HG03095 (cell line): ENCODE results near the gene BCDIN3D.
"Not testable (repeated sequence)": the region's sequence is repeated elsewhere in the genome, so short reads cannot be mapped to it uniquely, and the experiment has no call there.

Experiments
- ATAC-seq: cut with Tn5 transposase; IDR thresholded peaks from one replicate; pipeline ENCODE4 v1.9.1; 2021; ENCODE audit warnings: moderate library complexity; ENCODE audit not compliant: unreplicated experiment

The BCDIN3D gene

GRCh38 chr12:49842519-49843352 is at the start of gene BCDIN3D:
BCDIN3D (minus strand) TSS chr12:49843106; CDS start chr12:49843087, 19 bp downstream.
- ATAC-seq = peak; percentile 81

DNA sequence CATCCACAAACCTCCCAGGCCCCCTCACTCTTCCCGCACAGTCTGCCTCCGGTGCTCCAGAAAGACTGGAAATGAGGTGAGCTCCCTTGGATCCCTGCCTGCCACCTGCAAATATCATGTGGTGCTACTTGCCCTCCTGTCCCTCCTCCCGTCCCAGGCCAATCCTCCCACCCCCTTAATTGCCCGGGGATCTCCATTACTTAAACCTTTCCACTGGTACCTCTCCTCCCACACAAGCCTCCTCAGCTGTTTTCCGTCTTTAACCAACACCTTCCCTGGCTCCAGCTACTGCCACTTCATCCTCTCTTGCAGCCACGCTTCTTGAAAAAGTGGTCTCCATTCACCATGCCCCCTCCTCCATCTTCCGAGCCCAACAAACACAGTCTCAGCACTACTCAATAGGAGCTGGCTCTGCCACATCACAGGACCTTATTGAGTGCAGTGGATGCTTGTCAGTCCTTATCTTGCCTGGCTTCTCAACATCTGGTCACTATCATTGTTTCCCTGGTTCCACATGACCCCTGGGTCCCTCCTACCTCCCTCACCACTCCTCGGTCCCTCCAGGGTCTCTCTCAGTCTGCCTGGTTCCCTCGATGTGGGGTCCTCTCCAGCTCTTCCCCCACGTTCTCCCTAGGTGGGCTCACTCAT is 49.3 kb upstream of the BCDIN3D start:
- no peak for ATAC-seq

DNA sequence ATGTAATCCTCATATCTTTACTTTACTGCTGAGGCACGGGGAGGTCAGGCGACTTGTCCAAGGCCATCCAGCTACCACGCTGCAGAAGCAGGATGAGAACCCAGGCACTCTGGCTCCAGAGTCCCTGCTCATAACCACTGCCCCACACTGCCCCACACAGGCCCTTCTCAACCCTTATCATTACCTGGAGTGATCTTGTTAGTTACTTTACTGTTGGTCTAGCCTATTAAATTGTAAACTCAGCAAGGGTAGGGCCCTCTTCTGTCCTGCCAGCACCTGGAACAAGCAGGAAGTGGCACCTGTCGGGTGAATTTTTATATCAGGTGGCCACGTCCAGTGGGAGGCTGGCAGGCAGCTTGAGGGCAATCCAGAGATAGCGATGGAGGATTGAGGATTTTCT is 48.6 kb upstream of the BCDIN3D start:
- ATAC-seq = no peak

- no peak for ATAC-seq
These were observed 48.1 kb upstream of the BCDIN3D start for GRCh38 chr12:49891012-49891411.

GRCh38 chr12:49890096-49890461 is 47.2 kb upstream of the BCDIN3D start:
- no peak for ATAC-seq

DNA sequence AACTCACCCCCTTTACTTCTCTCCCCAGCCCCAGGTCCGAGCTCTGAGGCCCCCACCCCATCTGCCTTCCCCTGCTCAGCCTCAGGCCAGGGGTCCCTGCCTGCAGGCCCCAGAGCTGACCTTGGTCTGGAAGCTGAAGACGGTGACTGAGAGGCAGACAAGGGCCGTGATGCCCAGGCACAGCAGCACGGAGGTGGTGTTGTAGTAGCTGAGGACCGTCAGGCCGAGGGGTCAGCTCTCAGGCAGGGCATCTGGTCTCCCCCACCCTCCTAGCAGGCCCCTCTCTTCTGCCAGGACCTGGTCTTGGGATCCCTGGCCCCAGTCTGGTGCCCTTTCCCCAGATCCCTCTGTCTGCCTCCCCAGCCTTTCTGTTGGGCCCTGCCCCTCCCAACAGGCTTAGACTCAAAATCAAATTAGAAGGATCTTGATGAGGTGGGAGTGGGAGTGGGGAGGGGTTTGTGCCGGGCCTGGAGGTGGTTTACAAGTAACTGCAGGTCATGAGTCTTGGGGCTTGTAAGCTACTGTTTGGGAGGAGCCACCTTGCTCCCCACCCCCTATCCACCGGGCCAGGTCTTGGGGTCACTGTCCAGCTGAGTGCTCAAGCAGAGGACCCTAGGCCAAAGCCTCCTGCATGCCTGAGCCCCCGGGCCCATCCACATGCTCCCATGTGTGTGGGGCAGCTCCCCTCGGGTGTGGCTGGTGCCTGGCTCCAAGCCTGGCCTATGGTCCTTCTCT is 46.6 kb upstream of the BCDIN3D start:
- no peak for ATAC-seq

GRCh38 chr12:49888461-49889151 is 45.7 kb upstream of the BCDIN3D start:
- no peak for ATAC-seq

DNA sequence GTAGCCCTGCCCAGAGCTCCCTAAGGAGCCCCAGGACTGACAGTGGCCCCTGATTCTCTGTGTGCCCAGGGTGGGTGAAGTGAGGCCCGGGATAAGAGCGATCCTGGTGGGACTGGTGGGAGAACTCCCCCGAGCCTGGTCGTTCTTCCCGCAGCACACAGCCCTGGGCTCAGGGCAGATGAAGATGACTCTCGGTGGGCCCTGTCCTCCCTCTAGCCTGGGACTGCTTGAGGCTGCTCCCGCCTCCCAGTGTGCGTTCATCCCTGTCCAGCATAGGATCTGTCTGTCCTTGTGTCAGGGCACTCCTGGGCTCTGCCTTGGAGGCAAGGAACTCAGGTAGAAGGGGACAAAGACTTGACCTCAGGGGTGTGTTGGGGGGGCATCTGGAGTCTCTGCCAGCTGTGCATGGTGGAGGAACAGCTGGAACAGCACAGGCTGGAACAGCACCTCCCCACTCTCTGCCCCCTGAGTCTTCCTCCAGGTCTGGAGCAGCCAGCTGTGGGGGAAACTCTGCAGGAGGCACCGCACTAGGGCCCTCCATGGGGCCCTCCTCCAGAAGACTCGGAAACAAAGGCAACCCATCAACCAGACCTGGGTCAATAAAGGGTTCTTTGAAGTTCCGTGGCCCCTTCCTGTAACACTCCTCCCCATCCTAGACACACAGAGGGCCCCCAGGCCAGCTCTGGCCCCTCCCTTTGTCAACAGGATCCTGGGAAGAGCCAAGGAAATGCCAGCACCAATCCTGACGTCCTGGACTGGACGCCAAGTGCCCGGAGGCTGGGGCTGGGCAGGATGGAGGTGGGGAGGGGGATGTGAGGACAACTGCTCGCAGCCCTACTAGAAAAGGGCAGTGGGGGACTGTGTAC is 44.9 kb upstream of the BCDIN3D start:
- no peak for ATAC-seq

DNA sequence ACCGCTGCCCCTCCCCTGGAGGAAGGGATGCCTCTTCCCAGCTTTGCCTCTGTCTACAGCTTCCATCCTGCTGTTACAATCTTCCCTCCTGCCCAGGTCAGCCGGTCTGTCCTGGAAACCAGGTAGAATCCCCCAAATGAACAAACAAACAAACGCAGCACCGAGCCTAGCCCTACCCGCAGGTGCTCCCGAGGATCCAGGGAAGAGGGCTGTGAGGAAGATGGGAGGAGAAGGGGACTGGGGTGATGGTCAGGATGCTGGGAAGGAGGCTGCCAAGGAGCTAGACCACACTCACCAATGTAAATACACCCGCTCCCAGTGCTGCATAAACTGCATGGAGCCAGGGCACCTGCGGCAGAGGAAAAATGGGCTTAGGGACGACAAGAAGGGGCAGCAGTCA is 44.2 kb upstream of the BCDIN3D start:
- ATAC-seq = no peak

- ATAC-seq = no peak
These were observed 43.0 kb upstream of the BCDIN3D start for GRCh38 chr12:49885663-49886461.

DNA sequence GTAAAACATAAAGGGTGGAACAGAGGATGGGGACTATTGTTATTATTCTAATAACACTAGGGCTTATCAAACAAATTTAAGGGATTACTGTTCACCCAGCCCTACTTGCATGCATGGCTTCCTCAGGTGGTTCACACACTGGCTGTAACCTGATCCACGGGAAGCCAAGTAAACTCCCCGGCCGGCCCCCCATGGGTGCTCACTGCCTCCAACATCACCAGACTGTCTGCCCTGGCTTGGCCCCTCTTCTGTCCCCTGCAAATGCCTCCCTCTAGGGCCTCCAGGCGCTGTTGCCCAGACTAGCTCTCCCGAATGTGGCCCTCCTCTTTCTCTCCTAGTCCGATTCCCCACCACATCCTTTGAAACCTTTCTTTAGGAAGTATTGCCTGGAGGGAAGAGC is 42.2 kb upstream of the BCDIN3D start:
- no peak for ATAC-seq

DNA sequence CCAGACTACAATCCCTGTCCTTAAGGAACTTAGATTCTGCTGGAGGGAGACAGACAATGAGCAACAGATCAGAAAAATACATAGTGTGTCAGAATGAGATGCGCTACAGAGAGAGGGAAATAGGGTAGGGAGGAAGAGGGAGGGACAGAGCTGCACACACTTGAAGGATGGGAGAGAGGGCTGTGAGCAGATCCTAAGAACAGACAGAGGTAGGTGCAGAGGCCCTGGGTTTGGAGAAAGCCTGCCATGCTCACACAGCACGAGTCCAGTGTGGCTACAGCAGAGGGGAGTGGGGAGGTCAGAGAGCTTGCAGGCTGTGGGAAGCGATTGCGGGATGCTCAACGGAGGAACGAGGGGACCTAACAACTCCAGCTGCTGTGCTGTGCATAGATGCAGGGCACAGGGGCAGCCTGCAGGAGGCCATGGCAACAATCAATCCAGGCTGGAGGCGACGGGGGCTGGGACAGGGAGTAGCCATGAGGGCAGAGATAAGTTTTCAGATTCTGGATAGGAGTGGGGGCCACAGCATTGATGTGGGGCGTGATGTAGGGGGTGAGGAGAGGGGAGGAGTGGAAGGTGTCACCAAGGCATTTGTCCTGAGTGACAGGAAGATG is 40.1 kb upstream of the BCDIN3D start:
- ATAC-seq = no peak

DNA sequence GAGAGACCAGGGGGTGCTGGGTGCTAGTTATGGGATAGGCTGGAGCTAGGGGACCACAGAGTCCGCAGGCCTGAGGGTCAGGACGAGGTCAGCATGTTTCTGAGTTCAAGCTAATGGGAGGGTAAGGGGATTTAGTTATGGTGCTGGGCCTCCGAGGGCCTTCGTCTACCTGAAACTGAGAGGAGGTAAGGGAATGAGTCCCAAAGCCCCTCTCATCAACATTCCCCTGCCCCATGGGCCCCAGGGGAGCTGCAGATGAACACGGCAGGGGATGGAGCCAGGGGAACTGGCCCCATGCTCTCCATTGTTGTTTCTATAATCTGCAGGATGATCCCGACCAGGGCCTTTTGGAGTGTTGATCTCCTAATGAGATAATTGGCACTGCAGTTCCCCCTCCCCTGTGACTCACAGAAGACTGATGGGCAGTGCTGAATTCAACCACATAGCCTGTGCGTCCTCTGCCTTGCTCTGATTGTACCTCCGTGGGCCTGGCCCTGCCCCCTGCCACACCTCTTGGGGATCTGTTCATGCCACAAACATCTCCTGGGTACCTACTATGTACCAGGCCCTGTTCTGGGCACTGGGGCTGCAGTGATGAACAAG is 39.4 kb upstream of the BCDIN3D start:
- ATAC-seq = no peak

GRCh38 chr12:49881415-49882247 is 38.7 kb upstream of the BCDIN3D start:
- ATAC-seq = no peak

GRCh38 chr12:49880756-49881414 is 38.0 kb upstream of the BCDIN3D start:
- no peak for ATAC-seq

DNA sequence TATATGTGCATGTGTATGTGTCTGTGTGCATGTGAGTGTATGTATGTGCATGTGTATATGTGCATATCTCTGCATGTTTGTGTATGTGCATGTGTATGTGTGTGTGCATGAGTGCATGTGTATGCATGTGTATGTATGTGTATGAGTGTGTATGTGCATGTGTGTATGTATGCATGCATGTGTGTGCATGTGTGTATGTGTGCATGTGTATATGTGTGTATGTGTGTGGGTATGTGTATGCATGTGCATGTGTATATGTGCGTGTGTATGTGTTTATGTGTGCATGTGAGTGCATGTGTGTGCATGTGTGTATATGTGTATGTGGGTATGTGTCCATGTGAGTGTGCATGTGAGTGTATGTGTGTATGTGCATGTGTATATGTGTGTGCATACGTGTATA is 36.2 kb upstream of the BCDIN3D start:
- ATAC-seq = not testable (repeated sequence)

- no peak for ATAC-seq
These were observed 35.1 kb upstream of the BCDIN3D start for GRCh38 chr12:49878021-49878420.
